Measurements from ENCODE around the gene CRYL1. TPM values are rescaled to one million over a fixed set of nuclear protein-coding genes. Genes with fewer than 3 reads are reported as not detected.

CRYL1 gene
- total and polyA plus RNA-seq, 2 of the 8 experiments (the other 6 are each of a cell fraction or from before 2014, with no cell fraction given): 1.9 to 6.4 TPM

DNA sequence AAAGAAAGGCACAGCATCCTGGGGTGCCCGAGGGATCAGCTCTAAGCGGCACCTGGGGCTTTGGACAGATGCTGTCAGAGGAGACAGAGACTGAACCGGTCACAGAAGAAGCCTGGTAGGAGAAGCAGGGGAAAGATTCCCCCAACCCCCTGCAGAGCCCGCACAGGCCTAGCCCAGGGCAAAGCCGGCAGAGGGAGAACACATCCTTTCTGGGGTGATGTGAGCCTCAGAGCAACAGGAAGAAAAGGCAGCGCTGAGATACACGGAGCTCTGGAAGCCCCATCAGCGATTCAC, 101.2 kb downstream of the CRYL1 start (continued):
- TF ChIP-seq RBBP5 (IDR thresholded peaks at IDR 0.05; ENCODE audit: borderline replicate concordance, low read depth, low read length) (no peak), CTBP2 (IDR thresholded peaks at IDR 0.05; ENCODE audit: borderline replicate concordance, insufficient read depth, insufficient read length, low read length) (no peak)
